Cerebellar nuclear complex (tissue), 1 donor: ENCODE results near the gene SLC24A4.

Experiments used
- DNase-seq, 2 experiments: peaks; one replicate each; lab custom pipeline; 2025; lab: John Stamatoyannopoulos, UW

Gene SLC24A4

DNA sequence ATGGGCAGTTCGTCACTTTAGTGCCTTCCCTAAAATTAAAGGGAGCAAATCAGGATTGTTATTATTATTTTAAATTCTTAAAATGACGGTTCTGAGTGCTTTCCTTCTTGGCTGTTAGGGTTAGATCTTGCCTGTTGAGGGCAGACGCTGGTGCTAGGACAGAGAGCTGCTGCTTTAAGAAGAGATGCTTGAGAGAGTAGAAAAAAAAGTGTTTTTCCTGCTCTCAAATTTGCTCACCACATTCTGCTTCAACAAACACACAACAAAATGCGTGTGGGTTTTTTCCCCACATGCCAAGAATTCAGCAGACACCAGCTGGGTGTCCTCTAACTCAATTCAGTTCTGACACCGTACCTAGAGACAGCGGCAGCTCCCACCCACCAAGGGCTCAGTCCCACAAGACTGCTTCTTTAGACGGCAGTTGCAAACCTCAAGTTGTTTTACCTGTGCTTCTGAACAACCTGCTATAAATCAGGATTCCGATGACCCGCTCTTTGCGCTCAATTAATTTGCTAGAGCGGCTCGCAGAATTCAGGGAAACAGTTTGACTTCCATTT, 114.8 kb downstream of the SLC24A4 start:
- no peak for DNase-seq

DNA sequence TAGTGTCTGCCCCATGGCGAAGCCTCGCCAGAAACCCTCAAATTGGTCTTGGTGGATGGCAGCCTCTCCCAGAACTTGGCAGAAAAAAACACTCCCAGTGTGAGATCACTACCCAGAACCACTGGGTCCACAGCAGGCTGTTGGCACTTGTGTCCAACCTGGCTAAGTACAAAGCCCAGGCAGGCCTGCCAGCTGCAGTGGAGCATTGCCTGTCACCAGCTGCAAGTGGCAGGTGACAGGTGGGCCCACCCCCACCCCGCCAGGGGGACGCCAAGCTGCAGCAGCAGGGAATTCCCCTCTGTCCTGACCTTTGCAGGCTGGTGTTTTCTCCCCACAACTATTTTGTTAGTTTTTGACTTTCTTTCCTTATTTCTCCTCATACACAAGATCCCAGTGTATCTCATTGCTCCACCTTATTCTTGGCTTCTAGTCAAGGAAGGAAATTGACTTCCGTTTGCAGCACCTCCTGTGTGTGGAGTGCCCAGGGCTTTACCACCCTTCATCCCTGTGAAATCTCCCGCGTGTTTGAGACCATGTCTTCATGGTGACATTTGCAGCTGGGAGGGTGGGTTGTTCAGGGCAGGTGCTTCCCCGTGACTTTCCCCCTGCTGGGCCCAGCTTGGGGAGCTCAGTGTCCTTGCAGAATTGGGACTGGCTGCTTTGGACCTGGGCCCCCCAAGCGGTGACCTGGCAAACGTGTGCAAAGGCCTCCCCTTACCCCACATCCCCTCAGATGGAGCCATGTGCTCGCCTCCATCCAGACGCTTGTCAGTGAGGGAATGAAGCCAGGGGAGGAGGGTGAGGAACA, 116.8 kb downstream of the SLC24A4 start:
- DNase-seq = no peak

- no peak for DNase-seq
Observed at GRCh38 chr14:92440345-92441003, 117.5 kb downstream of the SLC24A4 start.

DNA sequence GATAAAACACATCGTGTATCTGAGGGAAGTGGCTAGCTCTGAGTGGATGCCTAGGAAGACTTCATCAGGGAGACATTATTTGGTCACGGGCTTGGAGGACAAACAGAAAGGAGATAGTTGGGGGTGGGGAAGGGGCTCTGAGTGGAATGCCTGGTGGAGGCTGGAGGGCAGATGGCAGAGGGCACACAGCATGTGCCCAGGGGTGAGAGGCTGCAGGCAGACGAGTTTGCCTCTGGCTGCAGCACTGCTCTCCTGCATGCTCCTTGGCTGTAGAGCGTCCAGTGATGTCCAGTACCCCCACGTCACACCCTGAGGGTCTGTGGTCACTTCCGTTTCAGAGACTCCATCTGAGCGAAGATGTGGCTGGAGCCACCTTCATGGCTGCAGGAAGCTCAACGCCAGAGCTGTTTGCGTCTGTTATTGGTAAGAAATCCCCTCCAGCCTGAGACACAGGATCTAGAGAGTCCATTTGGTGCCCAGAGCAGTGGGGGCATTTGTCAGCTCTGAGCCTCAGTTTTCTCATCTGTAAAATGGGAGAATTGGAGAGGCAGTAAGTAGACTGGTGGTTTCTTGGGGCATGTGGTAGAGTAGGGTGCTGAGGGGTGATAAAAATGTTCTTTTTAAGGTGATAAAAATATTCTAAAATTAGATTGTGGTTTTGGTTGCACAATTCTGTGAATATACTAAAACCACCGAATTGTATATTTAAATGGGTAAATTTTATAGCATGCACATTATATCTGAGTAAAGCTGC, 119.0 kb downstream of the SLC24A4 start:
- DNase-seq = no peak

- no peak for DNase-seq
Observed at GRCh38 chr14:92443167-92443566, 120.2 kb downstream of the SLC24A4 start.

- DNase-seq = no peak
Observed at GRCh38 chr14:92443741-92444140, 120.8 kb downstream of the SLC24A4 start.

GRCh38 chr14:92446771-92447170, 123.8 kb downstream of the SLC24A4 start:
- no peak for DNase-seq

- no peak for DNase-seq
Observed at GRCh38 chr14:92447416-92448197, 124.6 kb downstream of the SLC24A4 start.

DNA sequence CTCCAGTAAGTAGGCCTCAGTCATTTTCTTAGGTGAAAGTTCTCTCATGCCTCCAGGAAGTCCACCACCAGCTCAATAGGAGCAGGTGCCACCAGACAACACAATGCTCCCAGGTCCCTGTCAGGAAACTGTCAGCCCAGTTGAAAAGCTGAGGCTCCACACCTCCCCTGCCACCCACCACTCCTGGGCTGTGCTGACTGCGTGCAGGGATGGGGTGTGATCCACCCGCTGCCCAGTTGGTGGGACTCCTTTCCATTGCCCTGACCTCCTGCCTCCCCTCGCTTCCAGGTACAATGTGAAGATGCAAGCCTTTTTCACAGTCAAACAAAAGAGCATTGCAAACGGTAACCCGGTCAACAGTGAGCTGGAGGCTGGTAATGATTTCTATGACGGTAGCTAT, 125.8 kb downstream of the SLC24A4 start:
- DNase-seq = no peak

GRCh38 chr14:92449404-92450181, 126.6 kb downstream of the SLC24A4 start:
- DNase-seq = no peak

GRCh38 chr14:92450351-92451070, 127.5 kb downstream of the SLC24A4 start:
- no peak for DNase-seq

DNA sequence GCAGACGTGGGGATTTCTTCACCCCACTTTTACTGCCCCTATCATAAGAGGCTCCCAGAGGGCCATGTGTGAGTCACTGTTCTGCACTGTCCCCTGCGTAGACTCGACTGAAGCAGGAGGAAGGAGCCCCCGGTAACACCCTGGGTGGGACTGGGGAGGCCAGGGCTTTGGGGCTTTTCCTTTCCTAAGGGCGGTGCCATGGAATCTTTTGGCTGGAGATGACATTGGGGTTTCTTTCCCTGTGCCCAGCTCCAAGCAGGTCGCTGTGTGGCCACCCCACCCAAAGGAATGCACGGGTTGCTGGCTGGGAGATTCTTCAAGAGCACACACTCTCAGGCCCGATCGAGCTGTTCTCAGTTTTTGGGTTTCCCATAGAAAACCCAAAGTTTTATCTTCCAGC, 128.3 kb downstream of the SLC24A4 start:
- DNase-seq = no peak

DNA sequence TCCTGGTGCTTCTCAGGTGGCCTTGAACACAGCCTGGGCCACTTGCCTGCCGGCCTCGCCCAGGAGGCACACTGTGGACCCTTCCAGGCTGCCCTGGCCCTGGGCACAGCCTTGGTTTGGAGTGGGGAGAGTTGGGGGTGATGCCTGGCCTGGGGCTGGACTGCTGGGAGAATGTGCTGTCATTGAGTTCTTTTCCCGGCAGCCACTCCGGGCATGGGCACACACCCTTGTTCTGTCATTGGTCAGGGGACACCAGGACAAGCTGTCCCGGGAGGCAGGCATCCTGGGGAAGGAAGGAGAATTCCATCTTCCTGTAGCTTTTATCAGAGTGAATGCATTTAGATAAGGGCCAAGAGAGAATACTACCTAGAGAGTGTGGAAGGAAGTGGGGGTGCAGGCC, 128.8 kb downstream of the SLC24A4 start:
- no peak for DNase-seq

DNA sequence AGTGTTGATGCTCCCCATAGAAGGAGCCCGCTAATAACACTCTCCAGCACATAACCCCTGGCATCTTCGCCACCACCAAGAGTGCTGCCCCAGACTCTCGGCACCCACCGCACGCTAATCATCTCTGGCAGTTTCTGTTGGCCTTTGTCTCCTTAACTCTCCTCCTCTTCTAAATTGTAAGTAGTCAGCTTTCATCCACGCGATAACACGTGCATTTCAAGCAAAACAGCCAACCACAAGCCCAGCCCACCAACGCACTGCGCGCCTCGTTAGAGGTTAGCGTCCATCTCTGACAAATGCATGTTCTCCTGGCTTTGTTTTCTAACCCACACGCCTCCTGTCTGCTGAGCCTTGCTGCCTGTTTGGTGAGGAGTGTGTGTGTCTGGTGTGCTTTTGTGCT, 129.5 kb downstream of the SLC24A4 start:
- DNase-seq = no peak

DNA sequence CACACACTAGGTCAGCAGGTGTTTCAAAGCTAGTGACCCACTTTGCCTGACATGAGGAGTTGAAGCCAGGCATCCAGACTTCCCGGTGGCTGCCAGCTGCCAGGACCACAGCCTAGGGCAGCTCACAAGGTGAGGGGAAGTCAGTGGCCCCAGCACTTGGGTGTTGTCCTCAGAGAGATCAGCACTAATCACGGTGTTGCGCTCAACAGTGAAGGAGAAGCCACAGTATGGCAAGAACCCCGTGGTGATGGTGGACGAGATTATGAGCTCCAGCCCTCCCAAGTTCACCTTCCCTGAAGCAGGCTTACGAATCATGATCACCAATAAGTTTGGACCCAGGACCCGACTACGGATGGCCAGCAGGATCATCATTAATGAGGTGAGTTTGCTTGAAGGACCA, 130.7 kb downstream of the SLC24A4 start:
- no peak for DNase-seq

DNA sequence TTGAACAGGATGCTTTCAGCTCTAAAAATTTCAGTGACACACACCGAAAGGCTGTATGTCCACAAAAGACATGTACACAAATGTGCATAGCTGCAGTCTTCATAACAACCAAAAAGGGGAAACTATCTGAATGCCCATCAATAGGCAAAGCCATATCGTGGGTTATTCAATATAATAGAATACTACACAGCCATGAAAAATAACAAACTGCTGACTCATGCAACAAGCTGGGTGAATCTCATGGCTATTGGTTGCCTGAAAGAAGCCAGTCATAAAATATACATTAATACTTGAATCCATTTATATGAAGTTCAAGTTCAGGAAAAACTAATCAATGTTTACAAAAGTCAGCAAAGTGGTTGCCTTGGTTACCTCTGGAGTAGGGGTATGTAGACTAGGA, 132.3 kb downstream of the SLC24A4 start:
- no peak for DNase-seq

GRCh38 chr14:92456215-92457015, 133.4 kb downstream of the SLC24A4 start:
- DNase-seq = no peak

DNA sequence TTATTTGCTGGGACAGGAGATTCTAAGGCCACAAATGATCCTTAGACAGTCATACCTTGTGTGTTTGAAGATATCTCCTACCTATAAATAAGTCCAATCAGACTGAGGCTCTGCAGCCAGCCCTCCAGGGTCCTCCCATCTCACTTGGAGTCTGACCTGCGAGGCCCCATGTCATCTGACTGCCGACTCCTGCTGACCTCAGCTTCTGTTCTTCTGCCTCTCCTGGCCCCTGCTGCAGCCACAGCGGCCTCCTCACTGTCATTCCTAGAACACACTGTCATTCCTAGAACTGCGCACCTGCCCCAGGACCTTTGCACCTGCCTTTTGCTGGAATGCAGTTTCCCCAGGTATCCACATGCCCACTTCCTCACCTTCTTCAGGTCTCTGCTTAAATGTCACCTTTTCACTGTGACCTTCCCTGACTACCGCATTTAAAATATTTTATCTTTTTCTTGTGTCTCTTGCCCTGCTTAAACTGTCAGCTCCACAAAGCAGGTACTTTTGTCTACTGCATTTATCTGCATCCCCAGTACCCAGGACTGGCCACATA, 134.1 kb downstream of the SLC24A4 start:
- no peak for DNase-seq
